GM18526 (cell line): ENCODE measurements around the gene ARHGEF7.

ENCODE experiments used
- POLR2A ChIP-seq: IDR thresholded peaks from 3 replicates; pipeline ENCODE4 v1.6.1; 2011; ENCODE audit not compliant: insufficient read length; ENCODE audit errors: extremely low read depth

ARHGEF7 gene

DNA sequence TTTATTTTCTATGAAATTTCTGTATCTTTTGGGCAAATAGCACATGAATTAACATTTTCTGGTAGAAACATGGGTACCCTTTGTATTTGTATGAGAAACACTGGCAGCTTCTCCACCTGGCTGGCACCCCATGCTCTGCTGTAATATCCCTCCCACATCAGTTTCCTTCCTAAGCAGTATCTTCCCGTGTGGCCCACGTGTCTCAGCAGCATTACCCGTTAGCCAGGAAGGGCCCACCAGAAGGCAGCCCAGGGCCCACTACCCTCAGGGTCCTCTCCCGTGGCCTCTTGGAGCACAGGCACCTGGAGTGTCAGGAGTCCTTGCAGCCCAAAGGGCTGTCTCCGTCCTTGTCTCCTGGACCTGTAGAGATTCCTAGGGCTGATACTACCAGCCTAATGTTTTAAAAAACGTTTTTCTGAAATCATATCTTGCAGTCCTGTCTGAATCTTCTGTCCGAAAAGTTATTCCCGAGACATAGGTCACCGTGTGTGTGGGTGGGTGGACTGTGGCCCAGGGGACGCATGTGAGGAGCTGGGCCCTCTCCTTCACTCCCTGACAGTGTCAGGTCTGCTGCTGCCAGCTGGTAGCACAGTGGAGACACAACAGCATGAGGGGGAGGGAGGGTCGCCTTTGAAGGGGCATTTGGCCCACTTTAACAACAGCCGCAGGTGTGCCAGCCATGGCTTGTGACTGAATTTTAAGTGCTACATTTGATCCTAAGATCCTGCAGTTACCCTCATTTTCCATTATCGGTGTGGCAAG, 183.3 kb downstream of the ARHGEF7 start:
- no peak for TF ChIP-seq POLR2A

DNA sequence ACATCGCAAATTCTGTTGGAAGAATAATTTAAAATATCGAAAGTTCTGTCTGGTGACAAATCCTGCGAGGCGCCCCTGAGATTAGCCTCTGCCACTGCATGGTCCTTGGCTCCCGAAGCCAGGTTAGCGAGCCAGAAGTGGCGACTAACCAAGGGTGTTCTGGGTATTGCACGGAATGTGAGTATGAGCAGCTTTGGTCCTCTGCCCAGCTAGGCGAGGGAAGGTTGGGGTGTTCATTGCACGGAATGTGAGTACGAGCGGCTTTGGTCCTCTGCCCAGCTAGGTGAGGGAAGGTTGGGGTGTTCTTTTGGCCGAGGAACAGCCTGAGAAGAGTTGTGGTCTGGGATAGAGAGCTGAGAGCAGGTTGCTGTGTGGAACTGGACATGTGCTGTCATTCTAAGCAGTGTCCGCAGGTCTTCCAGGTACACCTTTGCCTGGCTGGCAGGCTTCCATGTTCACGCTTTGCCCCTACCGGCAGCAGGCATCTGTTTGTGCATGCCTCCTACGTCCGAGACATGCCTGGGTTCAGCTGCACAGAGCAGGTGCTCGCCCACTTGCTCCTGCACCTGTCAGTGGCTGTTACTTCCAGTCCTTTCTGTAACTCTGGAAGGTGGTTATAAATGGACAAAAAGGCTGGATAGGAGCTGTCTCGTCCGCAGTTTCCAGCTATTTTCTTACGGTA, 187.1 kb downstream of the ARHGEF7 start:
- no peak for TF ChIP-seq POLR2A

DNA sequence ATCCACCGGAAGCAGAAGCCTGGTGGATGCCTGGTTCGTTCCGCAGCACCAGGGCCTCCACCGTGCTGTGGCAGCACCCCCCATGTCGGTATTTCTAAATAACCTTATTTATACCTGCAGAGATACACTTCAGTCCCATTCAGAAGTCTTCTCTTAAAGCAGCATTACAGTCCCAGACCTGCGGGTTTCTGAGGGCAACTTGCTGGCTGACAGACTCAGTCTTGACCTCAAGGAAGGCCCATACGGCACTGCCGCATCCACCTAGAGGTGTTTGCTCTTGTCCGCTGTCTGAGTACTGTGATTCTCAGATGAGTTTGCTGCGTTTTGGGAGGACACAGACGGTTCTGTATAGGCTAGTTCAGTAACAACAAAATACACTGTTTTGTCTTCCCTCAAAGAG, 188.4 kb downstream of the ARHGEF7 start:
- TF ChIP-seq POLR2A = no peak

DNA sequence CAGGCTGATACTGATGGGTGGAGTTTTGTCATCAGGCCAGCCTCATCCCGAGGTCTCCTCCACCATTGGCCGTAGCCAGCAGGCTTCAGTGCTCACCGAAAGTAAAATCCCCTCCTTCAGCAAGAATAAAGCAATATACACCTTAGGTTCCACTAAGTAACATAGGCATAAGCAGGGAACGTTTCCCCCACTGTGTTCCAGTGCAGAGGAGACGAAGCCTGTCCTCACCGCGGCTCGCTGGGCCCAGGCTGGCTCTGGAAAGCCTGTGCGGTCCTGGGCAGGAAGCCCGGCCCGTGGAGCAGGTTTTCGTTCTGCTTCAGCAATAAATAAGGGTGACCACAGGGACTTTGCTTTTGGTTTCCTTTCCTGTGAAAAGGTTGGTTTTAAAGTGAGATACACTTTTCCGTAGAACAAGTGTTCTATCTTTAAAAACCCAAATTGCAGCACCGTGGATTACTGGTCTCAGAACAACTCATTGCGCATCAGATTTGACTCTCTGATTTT, 189.0 kb downstream of the ARHGEF7 start:
- no peak for TF ChIP-seq POLR2A

DNA sequence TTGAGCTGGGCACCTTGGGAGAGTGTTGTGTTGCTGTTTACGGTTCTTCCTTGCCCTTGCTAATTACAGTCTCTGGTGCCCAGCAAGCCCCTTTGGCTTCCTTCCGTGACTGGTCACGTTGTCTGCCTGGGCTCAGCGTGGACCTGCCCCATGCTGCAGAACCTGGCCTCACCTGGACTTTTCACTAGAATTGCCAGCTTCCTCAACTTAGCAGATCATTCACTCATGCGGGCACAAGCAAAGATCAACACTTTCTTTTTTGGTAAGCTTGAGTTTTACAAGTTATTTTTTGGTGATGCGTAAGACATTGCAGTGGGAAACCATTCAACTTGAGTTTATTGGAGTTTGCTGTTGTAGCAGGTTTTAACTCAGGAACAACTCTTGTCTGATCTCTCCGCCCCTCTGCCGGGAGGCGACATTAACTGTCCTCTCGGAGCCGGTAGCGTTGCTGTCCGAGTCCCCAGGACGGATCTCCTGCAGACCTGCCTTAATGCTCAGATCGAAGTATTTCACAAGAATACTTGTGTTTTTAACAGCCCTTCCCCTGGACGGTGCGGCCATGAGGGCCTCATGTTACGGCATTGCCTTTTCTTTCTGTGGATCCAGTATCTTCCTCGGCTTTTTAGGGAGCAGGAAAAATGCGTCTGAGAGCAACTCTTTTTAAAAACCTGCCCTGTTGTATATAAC, 189.6 kb downstream of the ARHGEF7 start:
- no peak for TF ChIP-seq POLR2A

DNA sequence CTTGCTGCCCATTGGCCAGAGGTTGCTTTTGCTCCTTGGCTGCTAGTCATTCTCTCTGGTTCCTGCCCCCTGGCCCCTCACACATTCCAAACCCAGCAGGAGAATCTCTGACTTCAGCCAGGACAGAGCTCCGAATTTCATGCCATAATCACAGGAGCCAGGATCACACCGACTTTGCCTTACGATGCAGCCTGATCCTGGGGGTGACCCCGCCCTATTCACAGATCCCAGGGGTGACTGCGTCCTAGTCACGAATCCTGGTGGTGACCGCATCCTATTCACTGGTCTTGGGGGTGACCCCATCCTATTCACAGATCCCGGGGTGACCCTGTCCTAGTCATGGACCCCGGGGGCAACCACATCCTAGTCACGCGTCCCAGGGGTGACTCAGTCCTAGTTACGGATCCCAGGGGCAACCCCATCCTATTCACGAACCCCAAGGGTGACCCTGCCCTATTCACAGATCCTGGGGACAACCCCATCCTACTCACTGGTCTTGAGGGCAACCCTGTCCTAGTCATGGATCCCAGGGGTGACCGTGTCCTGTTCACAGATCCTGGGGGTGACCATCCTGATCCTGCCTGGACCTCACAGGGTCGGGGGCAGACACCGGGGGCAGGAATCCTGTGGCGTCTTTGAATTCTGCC, 198.0 kb downstream of the ARHGEF7 start:
- no peak for TF ChIP-seq POLR2A

DNA sequence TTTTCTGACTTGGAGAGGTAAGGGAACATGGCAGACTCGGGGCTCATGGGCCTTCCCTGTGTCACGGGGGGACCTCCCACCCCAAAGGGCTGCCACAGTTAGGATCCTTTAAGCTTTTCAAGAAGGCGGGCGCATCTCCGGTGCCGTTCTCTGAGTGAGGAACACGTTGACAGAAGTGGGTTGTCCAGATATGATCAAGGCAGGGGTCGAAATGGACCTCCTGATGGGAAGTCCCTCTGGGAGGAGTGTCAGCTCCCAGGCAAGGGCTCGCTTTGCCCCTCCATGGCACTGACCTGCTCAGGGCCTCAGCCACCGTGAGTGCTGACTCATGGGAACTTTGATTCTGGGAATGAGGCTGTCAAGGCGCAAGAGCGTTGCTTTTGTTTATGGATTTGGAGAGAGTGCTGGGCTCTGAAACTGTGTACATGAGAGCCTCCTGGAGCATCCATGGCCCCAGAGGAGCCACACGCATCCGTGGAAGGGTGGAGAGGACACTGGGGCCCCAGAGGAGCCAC, 198.9 kb downstream of the ARHGEF7 start:
- no peak for TF ChIP-seq POLR2A

DNA sequence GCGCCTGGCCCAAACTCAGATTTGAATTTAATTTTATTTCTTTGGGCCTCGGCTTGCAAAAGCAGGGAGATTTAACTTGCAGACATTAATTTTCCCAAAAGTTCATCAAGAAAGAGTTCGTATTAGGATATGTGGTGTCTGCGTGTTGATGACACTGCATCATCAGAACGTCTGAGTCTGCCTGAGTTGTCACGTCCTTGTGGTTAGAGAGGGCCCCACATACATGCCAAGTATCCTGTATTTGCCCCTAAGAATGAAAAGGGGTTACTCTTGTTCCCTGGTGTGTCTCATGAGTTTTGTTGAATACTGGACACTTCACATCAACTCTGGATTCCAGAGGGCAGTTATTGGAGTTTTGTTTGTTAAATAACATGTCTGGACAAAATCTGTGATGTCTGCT, 199.7 kb downstream of the ARHGEF7 start:
- no peak for TF ChIP-seq POLR2A

DNA sequence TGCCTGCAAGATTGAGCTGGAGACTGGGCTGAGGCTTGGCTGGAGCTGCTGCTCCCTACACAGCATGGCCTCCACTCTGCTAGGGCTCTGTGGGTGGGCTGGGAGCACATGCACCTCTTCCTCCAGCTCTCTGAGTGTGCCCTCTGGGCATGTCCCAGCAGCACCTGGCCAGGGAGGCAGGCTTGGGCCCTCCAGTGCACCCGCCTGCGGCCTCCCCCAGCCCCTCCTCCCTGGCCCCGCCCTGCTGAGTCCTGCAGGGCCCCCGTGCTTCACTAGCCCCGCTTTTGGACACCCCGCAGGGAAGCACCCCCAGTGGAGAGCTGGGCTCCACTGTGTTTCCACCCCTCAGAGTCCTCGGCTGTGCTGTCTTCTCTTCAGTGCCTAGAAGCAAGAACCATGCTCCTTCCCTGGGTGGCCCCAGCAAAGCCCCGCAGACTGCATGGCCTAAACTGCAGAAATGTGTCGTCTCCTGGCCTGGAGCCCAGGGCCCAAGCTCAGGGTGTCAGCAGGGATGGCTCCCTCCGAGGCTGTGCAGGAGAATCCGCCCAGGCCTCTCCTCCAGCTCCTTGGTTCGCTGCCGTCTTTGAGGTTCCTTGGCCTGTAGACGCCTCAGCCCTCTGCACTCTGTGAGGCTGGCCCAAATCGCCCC, 200.4 kb downstream of the ARHGEF7 start:
- TF ChIP-seq POLR2A = no peak

DNA sequence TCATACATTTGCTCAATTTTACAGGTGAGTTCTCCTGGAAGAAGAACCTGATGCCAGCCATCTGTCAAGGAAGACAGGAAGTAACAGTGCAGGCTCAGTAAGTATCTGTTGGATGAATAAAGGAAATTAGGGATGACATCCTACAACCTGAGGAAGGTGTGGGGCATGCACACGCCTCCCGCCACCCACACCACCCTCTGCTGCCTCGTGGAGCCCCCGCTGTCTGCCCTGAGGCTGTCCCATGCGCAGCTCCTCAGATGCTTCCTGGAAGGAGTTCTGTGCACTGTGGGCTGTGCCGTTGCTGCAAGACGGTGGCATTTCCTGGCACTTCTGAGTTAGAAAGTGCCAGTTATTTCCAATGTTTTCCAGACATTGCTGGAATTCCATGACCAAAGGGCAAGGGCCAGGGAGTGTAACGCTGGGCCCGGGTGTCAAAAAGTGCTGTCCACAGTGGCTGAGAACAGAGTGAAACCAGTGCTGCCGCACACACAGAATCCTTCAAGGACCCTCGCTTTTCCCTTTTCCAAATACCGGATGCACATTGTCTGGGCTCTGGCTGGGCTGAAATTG, 201.1 kb downstream of the ARHGEF7 start:
- no peak for TF ChIP-seq POLR2A

DNA sequence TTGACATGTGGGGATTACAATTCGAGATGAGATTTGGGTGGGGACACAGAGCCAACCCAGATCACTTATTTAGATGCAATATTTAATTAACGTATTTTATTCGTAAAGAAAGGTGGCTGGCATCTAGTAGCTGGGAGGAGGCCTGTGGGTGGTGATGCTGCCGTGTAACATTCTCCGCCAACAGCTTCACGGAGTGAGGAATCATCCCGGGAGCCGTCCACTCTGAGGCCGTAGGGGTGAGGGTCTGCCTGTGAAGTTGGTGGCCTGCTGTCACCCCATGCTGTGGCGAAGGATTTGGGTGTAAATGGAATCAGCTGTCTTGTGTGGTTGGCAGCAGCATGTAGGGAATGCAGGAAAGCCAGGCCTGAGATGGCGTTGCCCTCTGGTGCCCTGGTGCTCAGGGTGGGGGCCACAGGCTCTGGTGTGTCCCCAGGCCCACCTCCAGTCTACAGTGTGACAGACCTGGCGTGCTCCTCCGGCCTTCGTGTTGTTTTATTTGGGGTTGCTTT, 202.0 kb downstream of the ARHGEF7 start:
- TF ChIP-seq POLR2A = no peak

DNA sequence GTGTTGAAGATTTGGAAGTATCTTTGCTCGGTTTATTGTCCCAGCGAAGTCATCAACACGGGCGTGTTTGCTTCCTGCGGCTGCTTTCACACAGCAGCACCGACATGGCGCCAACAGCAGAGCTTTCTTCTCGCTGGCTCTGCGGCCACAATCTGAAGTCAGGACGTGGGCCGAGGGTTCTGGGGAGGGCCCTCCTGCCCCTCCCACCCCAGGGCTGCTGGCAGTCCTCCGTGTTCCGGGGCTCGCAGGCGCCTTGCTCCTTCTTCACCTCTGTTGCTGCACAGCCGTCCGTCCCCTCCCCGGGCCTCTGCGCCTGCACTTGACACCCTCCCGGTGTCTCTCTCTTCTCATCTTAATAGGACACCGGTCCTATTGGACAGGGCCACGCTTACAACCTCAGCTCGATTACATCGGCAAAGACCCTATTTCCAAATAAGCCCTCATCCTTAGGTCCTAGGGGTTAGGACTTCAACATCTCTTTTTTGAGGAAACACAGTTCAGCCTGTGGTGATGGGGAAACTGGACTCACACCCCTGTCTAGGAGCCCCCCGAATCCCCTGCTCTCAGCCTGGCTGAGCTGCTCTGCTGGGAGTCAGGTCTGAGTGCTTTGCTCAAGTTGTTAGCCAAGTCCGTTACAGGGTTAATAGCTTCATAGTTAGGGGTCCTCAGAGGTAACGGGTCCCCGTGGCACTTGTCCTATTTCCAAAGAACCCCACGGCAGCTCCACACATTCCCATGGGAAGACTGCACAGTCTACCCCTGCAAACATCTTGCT, 202.6 kb downstream of the ARHGEF7 start:
- TF ChIP-seq POLR2A = no peak

DNA sequence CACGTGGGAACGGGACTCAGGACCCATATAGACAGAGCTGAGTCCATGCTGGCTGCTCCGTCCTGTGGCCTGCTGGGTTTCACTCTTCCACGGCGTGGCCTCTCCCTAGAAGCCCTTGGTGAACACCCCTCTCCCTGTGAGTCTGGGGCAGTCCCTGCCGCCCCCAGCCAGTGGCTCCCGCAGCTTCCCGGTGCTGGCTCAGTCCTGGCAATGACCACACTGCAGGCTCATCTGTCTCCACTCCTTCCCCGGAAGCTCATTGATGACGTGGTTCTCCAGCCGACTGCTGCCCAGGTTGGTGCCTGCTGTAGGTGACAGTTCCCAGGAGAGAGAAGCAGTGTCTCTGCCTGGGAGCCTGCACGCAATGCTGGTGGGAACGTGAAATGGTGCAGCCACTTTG, 203.3 kb downstream of the ARHGEF7 start:
- no peak for TF ChIP-seq POLR2A
